Smooth muscle cell of trachea (primary cell): ENCODE data around the gene FRS3. TPM values are rescaled to one million over a fixed set of nuclear protein-coding genes. Genes with fewer than 3 reads are reported as not detected.

Experiments used
- total RNA-seq: library from RNA; depleted of rRNA; stranded (reverse); fragments of >200 nt; gene quantifications from 2 replicates; pipeline ENCODE4 v1.2.1, GENCODE V29; 2014

Gene FRS3
- total RNA-seq: 1.7 and 2.8 TPM in 2 replicates

GRCh38 chr6:41779788-41780550 is at the start of gene FRS3:
Gene FRS3, minus strand, starts transcription at chr6:41779900. Its CDS starts 2,913 bp downstream, at chr6:41776987.

GRCh38 chr6:41787219-41787917 is 7.7 kb upstream of the FRS3 start, which contains the start of gene TOMM6:
Gene TOMM6, plus strand, starts transcription at chr6:41787694. Its CDS starts 4 bp downstream, at chr6:41787698.

GRCh38 chr6:41780551-41781365 is 1.1 kb upstream of the FRS3 start, which contains the start of gene PRICKLE4:
Gene PRICKLE4, plus strand, starts transcription at chr6:41780782. Its CDS starts 2,692 bp downstream, at chr6:41783474.

GRCh38 chr6:41747256-41748101 is 32.2 kb downstream of the FRS3 start, which contains the start of gene PGC:
Gene PGC, minus strand, starts transcription at chr6:41747397. Its CDS starts 63 bp downstream, at chr6:41747334.

GRCh38 chr6:41735427-41736185 is 44.1 kb downstream of the FRS3 start, which contains the start of gene TFEB:
Gene TFEB, minus strand, starts transcription at chr6:41735608. Its CDS starts 44,395 bp downstream, at chr6:41691213.

Other genes with a start within 250 kb of the FRS3 start
- 1.3 and 3.3 TPM in 2 replicates for gene FOXP4, start 233.5 kb downstream of the FRS3 start, total RNA-seq
- gene MDFI, start 141.4 kb downstream of the FRS3 start, total RNA-seq: 0.17 TPM in 1 of 2 replicates, not detected in the other
- gene TFEB, start 44.3 kb downstream of the FRS3 start, total RNA-seq: 2.6 and 7.8 TPM in 2 replicates
- not detected in 2 replicates for gene PGC, start 32.5 kb downstream of the FRS3 start, total RNA-seq
- gene PRICKLE4, start 882 bp upstream of the FRS3 start, total RNA-seq: 0.83 TPM in 1 of 2 replicates, not detected in the other
- gene TOMM6, start 7.8 kb upstream of the FRS3 start, total RNA-seq: 51.8 and 89.4 TPM in 2 replicates
- gene USP49, start 115.5 kb upstream of the FRS3 start, total RNA-seq: 2.2 and 5.5 TPM in 2 replicates
- gene MED20, start 141.2 kb upstream of the FRS3 start, total RNA-seq: 31.4 and 33.1 TPM in 2 replicates
- gene BYSL, start 141.6 kb upstream of the FRS3 start, total RNA-seq: 9.5 and 11.1 TPM in 2 replicates
- gene CCND3, start 161.9 kb upstream of the FRS3 start, total RNA-seq: 13.8 and 18.2 TPM in 2 replicates